NCI-H345 (cell line): ENCODE results near the gene HOXD8.

ENCODE experiments used
- DNase-seq: peaks from one replicate; lab custom pipeline; 2025; lab: John Stamatoyannopoulos, UW

Gene HOXD8

GRCh38 chr2:176160251-176160985 lies 30.9 kb downstream of the HOXD8 start:
- DNase-seq, result no peak

DNA sequence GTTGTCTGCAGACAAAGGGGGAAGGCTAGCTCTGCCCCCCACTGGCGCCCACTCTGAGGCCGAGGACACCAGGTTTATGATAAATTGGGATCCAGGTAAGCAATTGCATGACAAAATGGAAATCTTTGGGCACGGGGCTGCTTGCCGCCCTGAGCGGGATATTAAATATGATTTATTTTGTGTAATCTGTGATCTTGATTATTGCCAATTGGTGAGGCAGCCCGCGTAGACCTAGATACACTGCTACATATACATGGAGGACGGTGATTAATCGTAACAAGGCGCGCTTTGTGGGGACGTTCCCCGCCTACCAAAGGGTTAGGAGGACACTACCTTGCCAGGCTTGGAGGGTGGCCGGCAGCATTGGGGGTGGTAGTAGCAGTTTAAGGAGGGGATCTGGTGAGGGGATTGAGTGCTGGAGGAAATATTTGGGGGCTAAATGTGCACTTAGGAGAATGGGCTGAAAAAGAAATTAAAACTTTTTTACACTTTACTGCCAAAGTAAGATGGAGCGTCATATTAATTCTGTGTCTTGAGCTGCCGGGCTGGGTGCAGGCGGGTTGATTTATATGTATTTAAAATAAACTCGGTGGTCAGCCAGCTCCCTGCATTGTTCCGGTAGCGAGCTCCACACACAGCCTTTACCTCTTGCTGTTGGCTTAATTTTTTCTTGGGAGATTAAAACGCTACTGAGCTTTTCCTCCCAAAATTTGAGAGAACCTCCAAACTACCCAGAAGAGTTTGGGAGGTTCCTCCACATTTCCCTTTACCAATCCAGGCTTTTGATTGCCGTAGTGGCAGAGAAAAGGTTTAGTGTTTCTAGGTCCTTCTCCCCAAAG lies 31.7 kb downstream of the HOXD8 start:
- DNase-seq, result no peak

DNA sequence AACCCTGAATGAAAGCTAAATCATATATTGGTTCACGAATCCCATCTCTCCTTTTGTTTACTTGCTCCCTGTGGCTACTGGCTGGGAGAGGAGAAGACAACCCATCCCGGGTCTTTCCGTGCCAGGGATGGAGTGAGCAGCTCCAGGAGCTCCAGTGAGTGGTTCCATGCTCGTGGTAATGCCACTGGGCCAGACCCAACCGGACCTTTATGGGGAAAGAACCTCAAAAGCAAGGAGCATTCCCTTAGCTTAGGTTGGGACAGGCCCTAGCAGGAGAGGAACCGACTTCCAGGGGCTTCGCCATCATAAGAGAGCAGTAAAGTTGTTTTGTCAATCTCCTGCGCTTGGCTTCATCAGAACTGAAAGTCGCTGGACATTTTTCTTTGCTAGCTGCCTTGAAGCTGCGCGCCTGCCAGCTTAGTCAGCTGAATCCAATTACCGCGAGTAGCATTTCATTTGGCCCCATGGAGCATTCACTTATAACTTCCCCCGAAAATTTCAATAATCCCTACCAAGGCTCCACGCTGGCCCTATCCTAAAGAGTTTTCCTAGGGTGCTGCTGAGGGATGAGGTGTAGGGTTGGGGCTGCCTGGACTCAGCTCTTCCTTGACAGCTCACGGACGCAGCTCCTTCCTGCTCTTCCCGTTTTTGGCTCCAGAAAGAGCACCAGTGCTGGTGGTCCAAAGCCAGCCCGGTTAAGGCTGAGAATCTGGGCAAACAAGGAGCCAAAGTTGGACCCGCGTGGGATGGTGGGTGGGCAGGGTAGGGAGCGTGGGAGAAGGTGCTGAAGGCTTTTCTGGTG lies 32.5 kb downstream of the HOXD8 start:
- no peak for DNase-seq

DNA sequence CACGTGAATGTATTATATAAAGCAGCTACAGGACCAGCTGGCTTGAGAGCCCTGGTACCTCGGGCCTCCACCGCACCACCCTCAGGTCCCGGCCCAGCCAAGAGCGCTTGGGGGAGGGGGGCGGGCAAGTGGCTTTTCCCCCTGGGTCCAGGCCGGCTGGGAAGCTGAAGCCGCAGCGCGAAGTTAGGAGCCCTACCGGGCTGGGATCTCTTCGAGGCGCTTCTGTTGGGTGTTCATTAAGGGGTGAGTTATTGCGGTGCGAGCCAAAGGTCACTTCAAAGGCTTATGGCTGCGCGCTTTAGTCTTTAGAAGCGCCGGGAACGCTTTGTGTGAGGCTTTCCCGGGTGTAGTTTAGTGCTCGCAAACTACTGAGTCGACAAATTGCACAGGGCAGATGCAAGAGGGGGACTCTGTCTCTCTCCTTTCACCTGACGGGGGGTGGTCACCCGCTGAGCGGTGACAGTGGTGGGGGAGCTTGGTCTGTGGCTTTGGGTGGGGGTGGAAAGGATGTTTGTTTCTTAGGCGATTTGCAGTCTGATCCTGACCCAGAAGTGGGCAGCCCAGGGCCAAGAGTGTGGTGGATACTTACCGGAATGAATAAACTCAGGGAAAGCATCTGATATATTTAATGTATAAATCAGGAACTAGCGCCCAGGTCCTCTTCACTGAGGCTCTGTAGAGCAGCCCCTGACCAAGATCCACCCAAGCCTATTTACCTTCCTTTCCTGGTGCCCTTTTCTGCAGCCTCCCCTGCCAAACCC lies 33.6 kb downstream of the HOXD8 start:
- no peak for DNase-seq

DNA sequence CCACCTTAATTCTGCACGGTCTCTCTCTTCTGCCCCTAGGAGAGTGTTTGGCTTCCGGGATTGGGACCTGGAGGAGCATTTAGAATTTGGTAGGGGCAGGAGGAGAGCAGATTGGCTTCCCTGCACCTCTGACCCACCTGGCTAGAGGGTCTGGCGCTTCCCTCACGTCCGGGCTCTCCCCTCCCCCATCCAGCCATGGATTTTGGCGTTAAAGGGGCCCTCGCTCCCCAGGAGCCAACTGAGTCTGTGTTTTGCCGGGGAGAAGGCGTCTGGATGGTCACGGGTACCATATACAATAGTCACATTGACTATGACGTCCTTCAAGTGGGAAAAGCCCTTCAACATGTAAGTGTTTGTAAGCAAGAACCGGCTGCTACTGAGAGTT lies 34.2 kb downstream of the HOXD8 start:
- no peak for DNase-seq

- DNase-seq, result no peak
Observed at GRCh38 chr2:176164201-176164600, 34.7 kb downstream of the HOXD8 start.

DNA sequence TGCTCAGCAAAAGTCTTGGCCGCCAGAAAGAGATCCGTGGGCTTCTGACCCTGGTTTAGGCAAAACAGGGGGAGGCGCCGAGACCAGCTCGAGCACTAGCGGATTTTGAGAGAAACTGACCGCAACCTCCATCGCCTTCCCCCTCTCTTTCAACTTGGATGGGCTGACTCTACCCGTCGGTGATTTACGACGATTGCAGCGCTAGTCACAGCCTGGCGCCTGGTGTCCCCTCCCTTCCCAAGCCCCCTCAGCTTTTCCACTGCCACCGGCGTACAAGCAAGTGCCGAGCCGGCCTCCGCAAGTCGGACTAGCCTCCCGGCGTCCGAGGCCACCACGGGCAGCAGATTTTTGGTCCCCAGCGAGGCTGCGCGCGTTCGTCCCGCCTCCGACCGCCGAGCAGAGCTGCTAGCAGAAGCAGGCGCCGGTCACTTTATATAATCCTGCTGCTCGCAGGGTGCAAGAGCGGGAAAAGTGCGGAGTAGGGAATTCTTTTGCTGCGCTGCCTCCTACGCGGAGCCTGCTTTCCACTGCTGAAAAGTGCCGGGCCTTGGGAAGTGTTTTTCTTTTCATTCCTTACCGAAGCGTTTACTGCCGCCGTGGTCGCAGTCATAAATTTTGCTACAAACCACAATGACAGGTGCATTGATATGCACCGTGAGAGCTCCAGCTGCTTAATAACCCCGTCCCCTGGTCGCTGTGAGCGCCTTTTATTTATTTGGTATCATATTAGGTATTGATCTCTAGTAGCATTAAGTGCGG lies 35.3 kb downstream of the HOXD8 start:
- DNase-seq, result no peak

DNA sequence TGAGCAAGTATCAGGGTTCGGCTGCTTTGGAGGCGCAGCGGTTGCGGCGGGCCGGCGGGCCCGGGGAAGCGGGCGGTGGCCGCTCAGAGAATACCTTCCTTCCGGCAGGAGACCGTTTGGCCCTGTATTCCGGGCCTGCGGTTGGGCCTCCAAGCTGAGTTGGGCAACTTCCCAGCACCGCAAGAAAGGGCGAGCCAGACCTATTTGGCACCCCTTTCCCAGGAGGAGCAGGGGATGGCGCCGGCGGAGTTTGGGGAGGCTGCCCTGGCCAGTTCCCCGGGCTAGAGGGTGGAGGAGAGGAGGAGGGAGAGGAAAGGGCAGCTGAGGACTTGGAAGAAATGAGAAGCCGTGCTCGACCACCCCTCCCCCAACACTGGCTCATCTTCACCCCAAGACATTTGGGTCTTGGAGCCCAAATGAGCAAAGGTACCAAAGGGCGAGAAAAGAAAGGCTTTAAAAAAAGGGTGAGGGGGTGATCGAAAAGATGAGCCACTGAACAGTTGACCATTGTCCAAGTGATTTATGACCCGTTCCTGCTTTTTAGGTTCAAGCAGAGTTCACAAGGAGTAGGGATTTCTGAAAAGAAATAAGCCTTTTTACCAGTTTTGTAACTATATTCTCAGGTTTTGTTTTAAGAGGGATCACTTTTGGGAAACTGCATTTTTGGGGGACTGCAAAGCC lies 36.0 kb downstream of the HOXD8 start:
- no peak for DNase-seq

DNA sequence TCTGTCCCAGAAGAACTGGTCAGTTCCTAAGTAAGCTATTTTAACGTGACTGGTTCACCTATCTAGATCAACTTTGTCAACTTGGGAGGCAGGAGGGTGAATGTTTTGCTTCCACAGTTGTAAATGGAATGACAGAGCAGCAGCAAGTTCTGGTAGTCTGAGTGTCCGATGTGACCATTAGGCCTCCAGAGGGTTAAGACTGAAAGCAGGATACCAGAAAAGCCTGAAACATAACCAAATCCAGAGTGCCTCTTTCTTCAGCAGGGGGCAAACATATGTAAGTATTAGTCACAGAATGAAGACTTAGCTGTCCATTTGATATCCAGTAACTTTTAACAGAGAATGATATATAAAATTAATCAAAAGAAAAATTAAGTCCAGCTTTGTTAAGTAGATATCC lies 36.8 kb downstream of the HOXD8 start:
- DNase-seq, result no peak

DNA sequence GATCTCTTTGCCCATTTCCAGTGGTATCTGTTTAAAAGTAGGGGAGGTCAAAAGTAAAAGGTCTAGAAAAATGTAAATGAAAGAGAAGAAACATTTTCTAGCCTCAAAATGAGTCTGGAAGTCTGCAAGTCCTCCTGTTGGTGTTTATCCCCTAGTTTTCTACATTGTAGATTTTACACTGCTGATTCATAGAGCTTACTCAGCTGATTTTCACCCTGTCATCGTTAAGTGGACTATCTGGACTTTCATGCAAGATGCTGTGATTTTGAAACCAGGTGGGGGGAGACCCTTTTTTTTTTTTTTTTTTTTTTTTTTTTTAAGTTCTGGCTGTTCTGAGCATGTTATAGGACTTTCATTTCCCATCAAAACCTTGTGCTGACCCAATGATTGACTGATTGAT lies 37.9 kb downstream of the HOXD8 start:
- no peak for DNase-seq

- no peak for DNase-seq
Observed at GRCh38 chr2:176169181-176169580, 39.7 kb downstream of the HOXD8 start.

DNA sequence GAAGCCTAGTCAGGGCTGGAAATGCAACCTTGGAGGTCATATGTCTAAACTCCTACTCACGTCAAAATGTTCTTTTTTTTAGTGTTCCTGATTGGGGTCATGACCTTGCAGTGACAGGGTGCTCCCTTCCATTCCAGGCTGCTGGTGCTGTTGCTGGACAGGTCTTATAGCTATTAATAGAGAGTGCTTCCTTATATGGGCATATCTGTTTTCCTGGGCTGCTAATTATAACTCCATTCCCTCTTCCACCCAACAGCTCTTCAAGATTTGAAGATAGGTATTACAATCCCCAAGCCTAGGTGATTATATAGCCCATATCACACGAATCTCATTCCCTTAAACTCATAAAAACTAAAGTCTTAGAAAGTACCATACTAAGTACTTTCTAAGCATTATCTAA lies 40.2 kb downstream of the HOXD8 start:
- DNase-seq, result no peak

DNA sequence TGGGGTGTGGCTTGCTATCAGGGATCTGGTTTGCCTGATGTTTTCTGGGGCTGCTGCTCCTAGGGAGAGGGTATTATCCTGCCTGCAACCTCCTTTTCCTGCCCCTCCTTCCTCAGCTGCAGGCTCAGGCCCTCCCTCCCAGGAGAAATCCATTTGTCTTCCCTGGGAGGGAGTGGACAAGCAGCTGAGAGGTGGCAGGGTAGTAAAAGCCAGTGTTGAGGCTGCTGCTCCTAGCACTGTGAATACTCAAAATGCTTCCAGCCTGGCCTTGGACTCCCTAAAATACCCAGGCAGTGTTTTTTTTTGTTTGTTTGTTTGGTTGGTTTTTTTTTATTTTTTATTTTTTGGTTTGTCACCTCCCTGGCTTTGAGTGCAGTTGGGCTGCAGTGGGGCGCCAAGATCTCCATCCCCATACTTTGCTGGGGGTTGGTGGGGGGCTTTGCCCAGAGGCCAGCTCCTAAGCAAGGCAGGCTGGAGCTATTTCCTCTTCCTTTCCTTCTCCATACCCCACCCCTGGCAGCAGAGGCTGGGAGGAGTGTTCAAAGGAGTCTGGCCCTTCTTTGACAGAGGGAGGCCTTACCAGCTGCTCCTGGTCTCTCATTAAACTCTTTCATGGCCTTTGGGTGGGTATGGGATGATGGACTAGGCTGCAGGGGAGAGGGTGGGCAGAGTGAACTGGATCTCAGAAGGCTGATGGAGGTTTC lies 41.2 kb downstream of the HOXD8 start:
- DNase-seq, result no peak

GRCh38 chr2:176171351-176172006 lies 42.0 kb downstream of the HOXD8 start:
- DNase-seq, result no peak

DNA sequence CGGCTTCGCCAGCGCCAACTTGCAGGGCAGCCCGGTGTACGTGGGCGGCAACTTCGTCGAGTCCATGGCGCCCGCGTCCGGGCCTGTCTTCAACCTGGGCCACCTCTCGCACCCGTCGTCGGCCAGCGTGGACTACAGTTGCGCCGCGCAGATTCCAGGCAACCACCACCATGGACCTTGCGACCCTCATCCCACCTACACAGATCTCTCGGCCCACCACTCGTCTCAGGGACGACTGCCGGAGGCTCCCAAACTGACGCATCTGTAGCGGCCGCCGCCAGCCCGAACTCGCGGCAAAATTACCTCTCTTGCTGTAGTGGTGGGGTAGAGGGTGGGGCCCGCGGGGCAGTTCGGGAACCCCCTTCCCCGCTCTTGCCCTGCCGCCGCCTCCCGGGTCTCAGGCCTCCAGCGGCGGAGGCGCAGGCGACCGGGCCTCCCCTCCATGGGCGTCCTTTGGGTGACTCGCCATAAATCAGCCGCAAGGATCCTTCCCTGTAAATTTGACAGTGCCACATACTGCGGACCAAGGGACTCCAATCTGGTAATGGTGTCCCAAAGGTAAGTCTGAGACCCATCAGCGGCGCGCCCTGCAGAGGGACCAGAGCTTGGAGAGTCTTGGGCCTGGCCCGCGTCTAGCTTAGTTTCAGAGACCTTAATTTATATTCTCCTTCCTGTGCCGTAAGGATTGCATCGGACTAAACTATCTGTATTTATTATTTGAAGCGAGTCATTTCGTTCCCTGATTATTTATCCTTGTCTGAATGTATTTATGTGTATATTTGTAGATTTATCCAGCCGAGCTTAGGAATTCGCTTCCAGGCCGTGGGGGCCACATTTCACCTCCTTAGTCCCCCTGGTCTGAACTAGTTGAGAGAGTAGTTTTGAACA lies 42.7 kb downstream of the HOXD8 start:
- DNase-seq, result no peak

- DNase-seq, result no peak
Observed at GRCh38 chr2:176172895-176173566, 43.5 kb downstream of the HOXD8 start.

DNA sequence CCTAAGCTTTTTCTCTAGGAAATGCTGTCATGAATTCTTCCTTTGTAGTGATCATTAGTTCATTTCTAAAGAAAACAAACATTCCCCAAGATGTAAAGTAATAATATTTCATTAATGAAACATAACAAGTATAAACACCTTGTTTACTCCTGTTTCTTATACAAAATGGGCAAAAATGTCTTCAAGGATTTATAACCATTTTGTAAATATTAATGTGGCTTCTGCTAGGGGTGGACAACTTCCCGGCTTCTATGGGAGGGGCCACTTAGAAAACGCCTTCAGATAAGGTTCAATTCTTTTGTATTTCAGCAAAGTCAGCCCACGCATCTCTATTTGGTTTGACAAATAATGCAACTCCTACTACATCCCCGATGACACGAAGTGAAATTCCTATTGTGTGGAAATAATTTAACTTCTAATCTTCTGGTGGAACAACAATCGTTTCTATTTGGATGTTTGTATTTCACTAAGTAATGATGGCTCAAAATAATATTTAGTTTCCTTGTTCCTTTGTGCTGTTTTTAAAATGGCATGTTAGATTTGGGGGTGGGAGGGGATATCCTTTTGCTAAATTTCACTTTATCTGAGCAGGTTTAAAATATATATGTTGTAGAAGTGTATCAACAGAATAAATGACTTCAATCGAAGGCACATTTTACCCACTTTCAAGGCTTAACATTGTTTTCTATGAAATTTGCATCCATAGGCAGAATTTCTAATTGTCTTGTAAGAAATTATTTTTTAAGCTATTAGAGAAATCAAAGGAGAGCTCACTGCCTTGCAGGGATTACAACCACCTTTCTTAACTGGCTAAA lies 44.3 kb downstream of the HOXD8 start:
- DNase-seq, result no peak
